ENCODE results near the gene CCNI2. TPM values are rescaled to one million over a fixed set of nuclear protein-coding genes. Genes with fewer than 3 reads are reported as not detected.
"Not testable (repeated sequence)": the region's sequence is repeated elsewhere in the genome, so short reads cannot be mapped to it uniquely, and the experiment has no call there.

CCNI2 gene
- total RNA-seq, 1 donor = 1.5 TPM

DNA sequence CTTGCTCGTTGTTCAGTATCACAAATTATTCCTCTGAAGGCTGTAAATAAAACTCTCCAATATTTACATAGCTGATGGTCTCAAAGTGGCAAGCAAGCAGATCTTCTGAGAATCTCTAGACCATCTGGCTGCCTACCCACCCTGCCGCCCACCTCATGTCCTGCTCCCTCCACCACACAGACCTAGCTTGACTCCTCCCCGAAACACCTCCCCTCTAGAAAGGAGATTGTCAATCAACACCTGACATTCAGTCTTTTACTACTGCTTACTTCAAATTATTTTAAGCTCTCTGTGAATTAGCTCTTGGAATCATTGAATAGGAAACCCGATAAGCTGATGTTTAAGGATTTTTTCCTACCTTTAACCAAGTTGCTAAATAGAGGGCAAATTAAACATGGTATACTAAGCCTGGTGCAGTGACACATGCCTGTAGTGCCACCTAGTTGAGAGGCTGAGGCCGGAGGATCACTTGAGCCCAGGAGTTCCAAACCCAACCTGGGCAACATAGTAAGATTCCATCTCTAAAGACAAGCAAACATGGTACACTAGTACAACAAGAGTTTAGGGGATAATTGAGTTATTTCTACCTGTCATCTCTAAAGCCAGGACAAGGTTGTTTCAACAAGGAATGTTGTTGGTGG, 54.9 kb downstream of the CCNI2 start:
- Histone ChIP-seq H3K4me3 (ENCODE audit: low read length) (no peak overlapping the region), H3K27me3 (ENCODE audit: insufficient read depth, low read length) (peaks cover 20% of the 10 kb centered on the region), H3K4me1 (ENCODE audit: insufficient read depth, low read length) (no peaks in the 10 kb centered on the region), H3K9me3 (ENCODE audit: low read depth, low read length) (no peaks in the 10 kb centered on the region)

DNA sequence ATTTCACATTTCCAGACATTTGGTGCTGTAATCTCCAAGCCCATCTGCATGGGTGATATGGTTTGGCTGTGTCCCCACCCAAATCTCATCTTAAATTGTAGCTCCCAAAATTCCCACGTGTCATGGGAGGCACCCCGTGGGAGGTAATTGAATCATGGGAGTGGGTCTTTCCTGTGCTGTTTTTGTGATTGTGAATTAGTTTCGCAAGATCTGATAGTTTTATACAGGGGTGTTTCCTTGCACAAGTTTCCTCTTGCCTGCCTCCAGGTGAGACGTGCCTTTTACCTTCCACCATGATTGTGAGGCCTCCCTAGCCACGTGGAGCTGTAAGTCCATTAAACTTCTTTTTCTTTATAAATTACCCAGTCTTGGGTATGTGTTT, 55.5 kb downstream of the CCNI2 start:
- not testable (repeated sequence) for H3K4me3 ChIP-seq (ENCODE audit: low read length); H3K9me3 ChIP-seq (ENCODE audit: low read depth, low read length); H3K4me1 ChIP-seq (ENCODE audit: insufficient read depth, low read length)
- peaks cover 21% of the 10 kb centered on the region for H3K27me3 ChIP-seq (ENCODE audit: insufficient read depth, low read length)

Other genes with a start within 250 kb of the CCNI2 start
- gene IL5, start 203.9 kb upstream of the CCNI2 start, total RNA-seq = not detected
- gene RAD50, start 190.4 kb upstream of the CCNI2 start, total RNA-seq = 17.0 TPM
- 0.31 TPM for gene IL13, start 89.3 kb upstream of the CCNI2 start, total RNA-seq
- not detected for gene IL4, start 73.4 kb upstream of the CCNI2 start, total RNA-seq
- 5.6 TPM for gene KIF3A, start 9.9 kb upstream of the CCNI2 start, total RNA-seq
- gene SEPTIN8, start 29.8 kb downstream of the CCNI2 start, total RNA-seq = 3.8 TPM
- not detected for gene SOWAHA, start 65.9 kb downstream of the CCNI2 start, total RNA-seq
- gene SHROOM1, start 83.2 kb downstream of the CCNI2 start, total RNA-seq = 0.52 TPM
- gene GDF9, start 119.0 kb downstream of the CCNI2 start, total RNA-seq = 0.42 TPM
- gene UQCRQ, start 119.2 kb downstream of the CCNI2 start, total RNA-seq = 52.3 TPM
- 0.21 TPM for gene LEAP2, start 126.2 kb downstream of the CCNI2 start, total RNA-seq
- 83.2 TPM for gene AFF4, start 216.2 kb downstream of the CCNI2 start, total RNA-seq